Measurements from ENCODE around the gene CEP95.
A peak's percentile ranks its signal among the peaks of the same experiment; 100 is the strongest.

The CEP95 gene

GRCh38 chr17:64496786-64497564 lies 9.8 kb upstream of the CEP95 start, which contains the start of gene POLG2:
Gene POLG2 (minus strand): TSS chr17:64497054. CDS start chr17:64496968, 86 bp downstream.
- DNase-seq, result peak; percentile 97

GRCh38 chr17:64497565-64498035 lies 9.2 kb upstream of the CEP95 start:
- DNase-seq, result peak; percentile 66

DNA sequence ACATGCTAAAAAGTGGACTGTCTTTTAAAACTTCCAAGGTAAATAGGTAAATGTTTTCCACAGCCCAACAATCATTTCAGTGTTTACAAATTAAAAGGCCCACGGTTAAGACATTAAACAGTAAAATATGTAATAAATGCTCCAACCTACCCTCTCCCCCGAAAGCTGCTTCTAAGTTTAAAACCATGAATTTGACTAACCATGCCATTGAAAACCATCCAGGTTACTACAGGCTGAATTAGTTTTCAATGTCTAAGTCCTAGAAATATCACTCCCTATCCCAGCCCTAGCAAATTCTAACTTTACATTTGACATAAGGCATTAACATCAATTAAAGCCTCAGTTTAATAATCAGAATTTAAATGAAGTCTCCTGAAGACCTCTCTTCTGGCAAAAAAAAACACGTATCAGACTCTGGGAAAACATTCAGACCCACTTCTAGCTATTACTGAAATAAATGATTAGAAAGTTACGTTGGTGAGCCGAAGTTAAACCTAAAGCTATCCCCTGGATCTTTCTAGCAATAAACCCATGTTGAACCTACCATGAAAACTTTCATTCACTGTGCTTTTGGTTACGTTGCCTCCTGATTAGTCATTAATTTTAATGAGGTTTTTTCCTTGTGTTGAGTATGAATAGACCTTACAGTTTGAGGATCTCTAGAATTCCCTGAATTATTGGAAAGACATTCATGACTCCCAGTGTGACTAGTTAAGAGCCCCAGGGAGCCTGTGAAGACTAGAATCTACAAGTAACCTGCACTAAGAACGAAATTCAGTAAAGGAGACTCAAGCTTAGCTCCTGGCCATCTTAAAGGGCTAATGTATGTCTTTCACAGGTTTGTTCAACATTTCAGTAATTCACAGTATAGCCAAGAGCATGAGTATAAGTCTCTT lies 8.2 kb upstream of the CEP95 start:
- no peak for DNase-seq

- peak; percentile 21 for DNase-seq
Measured at GRCh38 chr17:64499805-64500486, 6.8 kb upstream of the CEP95 start.

- no peak for DNase-seq
Measured at GRCh38 chr17:64500487-64500859, 6.3 kb upstream of the CEP95 start.

DNA sequence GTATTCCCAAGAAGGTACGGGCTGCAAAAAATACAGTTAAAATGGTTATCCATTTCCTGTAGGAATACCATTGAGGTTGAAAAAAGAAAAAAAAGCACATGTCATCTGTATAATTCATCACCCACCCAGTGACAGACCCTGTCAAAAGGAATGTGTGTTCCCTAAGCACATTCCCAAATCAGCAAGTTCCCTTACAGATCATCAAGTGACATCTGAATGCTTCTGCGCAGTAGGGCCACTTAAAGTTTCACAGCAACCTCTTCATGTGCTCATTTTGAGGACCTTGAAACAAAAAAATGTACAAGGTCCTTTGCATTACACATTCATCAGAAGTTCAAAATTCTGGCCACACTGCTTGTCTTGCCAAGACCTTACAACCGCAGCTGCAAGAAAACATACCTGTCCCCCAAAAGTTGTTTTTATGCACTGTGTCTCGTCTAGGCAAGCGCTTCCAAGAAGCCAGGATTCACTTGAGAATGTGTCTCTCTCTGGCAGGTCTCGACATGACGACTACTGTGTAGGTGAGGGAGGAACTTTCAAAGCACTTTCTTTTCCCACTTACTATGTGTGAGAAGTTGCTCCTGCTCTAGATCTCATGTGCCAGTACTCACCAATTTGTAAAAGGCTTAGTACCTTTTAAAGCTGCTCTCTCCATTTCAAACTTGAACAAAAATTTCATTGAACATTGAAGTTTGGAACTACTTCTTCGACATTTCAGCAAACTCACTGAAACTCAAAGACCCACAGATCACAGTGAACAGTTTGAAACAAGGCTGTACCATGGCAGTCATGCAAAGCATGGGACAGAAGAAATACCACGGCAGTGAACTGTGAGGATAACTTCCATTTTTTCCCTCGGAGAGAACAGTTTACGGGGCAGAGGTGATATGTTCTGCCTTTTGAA lies 5.7 kb upstream of the CEP95 start:
- DNase-seq, result no peak

GRCh38 chr17:64502021-64502420 lies 4.8 kb upstream of the CEP95 start:
- DNase-seq, result no peak

DNA sequence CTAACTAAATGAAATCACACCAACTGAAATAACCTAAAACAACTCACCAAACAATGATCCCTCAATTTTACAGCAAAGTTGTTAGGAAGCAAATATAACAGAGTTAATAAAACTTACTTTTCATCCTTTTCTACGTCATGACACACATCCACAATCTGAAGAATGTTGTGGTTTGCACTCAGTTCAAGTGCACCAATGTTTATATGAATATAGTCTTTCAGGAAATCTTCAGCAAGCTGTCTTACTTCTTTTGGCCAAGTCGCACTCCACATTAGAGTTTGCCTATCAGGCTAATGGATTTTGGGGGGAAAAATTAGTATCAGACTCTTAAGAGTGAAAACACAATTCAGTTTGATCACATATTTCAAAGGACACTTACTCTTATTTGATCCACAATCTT lies 4.0 kb upstream of the CEP95 start:
- DNase-seq, result no peak

GRCh38 chr17:64503341-64503740 lies 3.4 kb upstream of the CEP95 start:
- DNase-seq, result no peak

DNA sequence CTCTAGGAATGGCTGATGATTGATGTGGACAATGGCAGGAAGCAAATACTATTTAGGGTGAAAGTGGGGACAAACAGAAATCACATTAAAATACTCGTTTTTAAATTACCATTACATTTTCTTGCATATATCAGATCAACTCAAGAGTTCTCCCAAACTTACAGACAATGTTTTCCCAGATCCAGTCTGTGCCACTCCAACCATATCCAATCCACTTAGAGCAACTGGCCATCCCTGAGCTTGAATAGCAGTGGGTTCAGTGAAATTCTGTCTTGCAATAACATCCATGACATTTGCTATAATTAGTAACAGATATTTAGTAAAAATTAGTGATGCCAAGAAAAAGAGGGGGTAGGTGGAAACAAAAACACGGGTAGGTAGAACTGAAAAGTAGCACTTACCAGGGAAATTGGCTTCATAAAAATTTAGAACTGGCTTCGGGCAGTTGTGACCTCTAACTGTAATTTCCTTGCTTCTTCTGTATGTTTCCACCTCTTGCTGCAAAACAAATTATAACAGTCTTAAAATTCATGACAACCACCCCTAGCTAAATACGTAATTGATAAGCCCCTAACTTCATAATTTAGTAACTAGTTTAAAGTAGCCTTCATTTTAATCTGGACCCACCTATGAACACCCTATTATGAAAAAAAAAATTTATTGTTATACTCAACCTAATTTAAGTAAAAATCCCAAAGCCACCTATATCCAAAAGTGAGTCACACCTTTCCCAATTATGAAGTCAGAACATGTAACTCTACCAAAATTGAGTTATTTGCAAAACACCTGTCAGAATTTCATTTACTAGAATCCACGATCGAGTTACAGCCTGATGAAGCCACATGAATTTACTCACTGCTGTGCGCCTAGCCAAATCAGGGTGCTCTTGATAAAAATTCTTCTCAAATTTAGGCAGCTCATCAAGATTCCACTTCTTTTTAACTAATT lies 2.7 kb upstream of the CEP95 start:
- DNase-seq, result no peak

GRCh38 chr17:64504769-64505339 lies 1.9 kb upstream of the CEP95 start:
- DNase-seq, result no peak

DNA sequence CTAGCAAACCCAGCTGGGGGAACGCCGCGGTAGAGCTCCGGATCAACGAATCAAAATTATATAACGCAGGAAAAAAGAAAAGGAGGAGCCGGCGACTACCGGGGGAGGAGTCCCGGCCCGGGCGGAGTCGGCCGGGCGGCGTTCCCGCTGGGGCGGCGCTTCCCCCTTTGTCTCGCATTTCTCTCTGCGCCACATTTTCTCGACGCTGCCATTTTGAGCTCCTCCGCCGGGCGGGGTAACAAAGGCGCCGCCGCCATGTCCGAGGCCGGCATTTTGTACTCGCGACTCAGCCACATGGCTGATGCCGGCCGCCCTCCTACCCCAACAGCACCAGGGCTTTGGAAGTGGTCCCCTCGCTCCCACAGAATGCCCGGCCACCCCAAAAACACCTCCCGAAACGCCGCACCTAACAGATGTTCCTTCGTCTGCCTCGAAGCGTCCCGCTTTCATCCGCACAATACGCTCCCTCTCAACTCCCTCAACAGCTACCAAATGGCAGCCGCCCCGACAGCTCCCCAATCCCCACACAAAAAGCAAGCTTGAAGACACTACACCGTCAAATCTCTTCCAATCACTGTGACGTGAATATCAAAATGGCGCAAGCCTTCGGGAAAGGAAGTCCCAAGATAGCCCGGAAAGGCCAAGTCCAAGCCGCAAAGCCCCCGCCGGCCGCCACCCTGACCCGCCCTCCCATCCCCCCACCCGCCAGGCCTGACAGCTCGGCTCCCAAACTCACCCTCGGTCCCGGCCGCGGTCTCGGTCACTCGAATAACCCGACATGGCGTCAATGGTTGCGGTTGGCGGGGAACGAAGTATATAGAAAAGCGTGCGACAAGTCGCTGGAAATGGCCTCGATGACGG lies 1.2 kb upstream of the CEP95 start:
- peak; percentile 88 for DNase-seq

GRCh38 chr17:64506201-64506575 lies 589 bp upstream of the CEP95 start, which contains the start of gene DDX5:
Gene DDX5 (minus strand): TSS chr17:64506289. CDS start chr17:64506119, 170 bp downstream.
- peak; percentile 99 for DNase-seq

- peak; percentile 78 for DNase-seq
Measured at GRCh38 chr17:64507413-64507782, 621 bp downstream of the CEP95 start.

DNA sequence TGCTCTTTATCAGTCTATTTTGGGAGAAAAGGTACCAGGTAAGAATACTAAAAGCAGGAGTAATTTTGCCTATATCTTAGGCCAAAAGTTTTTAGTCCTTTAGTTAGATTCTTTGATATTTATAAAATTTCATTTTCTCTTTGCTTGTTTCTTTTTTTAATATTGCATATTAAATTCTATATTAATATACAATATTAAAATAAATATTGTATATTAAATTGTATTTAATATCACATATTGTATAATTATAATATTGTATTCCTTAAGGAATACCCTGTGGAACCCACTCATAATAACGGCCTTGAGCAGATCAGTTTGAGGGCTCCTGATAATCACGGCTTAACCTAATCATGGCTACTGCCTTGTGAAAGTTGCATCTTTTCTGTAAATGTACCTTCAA lies 1.9 kb downstream of the CEP95 start:
- no peak for DNase-seq

DNA sequence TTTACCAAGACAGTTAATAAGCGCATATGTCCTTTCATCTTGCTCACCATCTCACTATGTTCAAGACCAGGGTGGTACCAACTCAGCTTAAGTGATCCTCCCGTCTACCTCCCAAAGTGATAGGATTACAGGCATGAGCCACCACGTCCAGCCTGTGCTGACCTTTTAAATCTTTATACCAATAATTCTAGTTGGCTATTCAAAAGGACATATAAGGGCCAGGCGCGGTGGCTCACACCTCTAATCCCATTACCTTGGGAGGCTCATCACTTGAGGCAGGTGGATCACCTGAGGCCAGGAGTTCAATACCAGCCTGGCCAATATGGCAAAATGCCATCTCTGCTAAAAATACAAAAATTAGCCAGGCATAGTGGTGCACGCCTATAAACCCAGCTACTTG lies 2.4 kb downstream of the CEP95 start:
- DNase-seq, result no peak

- DNase-seq, result no peak
Measured at GRCh38 chr17:64515419-64515818, 8.6 kb downstream of the CEP95 start.

- DNase-seq, result no peak
Measured at GRCh38 chr17:64515829-64516228, 9.1 kb downstream of the CEP95 start.

DNA sequence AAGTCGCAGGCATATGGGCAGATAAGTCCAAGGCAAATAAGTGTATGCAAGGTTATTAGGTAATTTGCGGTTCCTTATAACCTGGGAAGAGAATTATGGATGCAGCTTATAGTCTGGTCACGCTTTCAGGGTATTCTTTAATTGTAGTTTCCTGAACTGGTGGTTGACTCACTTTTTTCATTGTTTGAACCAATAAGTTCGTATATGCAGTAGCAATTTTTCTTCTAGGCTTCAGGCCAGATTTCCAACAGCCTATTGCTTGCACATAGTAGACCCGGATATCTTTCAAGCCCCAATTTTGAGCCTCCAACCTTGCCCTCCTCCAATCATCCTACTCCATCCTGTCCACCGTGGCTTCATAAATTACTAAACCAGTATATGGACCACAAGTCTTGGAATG lies 12.8 kb downstream of the CEP95 start:
- no peak for DNase-seq

GRCh38 chr17:64520359-64520758 lies 13.6 kb downstream of the CEP95 start:
- no peak for DNase-seq

Measured in NCI-H510A treated with DMSO at 0.1 percent for 48 hours (cell line).